ENCODE data around the gene SLC5A4.
"Not testable (repeated sequence)": the region's sequence is repeated elsewhere in the genome, so short reads cannot be mapped to it uniquely, and the experiment has no call there.

Gene SLC5A4

DNA sequence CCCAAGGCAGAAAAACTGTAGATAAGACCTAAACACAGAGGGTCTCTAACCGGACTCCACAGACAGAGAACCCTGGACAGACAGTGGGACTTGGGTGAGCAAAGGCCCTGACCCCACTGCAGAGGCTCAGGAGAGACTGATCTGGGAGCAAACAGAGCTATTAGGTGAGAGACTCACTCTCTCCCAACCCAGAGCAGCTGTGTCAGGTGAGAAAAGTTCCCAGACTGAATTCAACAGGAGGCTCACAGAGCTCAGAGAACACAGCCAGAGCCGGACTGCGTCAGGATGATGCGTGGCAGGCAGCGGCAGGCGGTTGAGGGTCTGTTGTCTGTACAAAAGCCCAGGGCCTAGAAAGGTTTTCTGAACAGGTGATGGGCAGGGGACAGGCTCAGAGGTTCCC, 55.8 kb downstream of the SLC5A4 start:
- H3K9me3 ChIP-seq (ENCODE audit: control insufficient read depth, insufficient read depth, low read depth, low read length): no peaks in the 10 kb centered on the region

DNA sequence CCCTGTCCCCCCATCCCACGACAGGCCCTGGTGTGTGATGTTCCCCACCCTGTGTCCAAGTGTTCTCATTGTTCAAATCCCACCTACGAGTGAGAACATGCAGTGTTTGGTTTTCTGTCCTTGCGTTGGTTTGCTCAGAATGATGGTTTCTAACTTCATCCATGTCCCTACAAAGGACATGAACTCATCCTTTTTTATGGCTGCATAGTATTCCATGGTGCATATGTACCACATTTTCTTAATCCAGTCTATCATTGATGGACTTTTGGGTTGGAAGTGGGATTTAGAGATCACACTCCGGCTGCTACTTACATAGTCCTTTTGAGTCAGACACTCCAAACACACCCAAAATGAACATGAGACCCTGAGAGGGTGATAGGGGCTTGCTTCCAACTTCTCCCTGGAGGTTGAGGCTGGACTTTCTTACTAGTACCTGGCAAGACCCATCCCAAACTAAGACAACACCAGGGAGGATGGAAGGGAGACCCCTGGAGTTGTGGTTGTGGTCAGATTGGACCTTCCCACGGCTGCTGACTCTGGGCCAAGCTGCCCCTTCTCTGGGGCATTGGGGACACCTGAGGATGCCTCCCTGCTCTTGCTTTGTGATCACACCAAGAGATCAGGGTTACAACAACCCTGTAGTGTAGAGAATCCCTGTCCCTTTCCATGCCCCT, 57.5 kb downstream of the SLC5A4 start:
- H3K9ac ChIP-seq (ENCODE audit: low read length); H3K4me3 ChIP-seq (ENCODE audit: low read depth, low read length); H3K9me3 ChIP-seq (ENCODE audit: control insufficient read depth, insufficient read depth, low read depth, low read length); H3K4me1 ChIP-seq (ENCODE audit: control insufficient read depth, insufficient read depth, low read length); H3K36me3 ChIP-seq (ENCODE audit: control insufficient read depth, insufficient read depth, low read length); H3K27ac ChIP-seq (ENCODE audit: low read depth, low read length): not testable (repeated sequence)
- H3K27me3 ChIP-seq (ENCODE audit: control insufficient read depth, insufficient read depth, low read length): peaks cover 17% of the 10 kb centered on the region

More for the DNA sequence above, 55.8 kb downstream of the SLC5A4 start:
- no peak overlapping the region for H3K9ac ChIP-seq (ENCODE audit: low read length)
- H3K4me3 ChIP-seq (ENCODE audit: low read depth, low read length): no peak overlapping the region
- no peaks in the 10 kb centered on the region; the same call in 1 of the 2 replicates for H3K4me1 ChIP-seq (ENCODE audit: control insufficient read depth, insufficient read depth, low read length)
- no peaks in the 10 kb centered on the region for H3K36me3 ChIP-seq (ENCODE audit: control insufficient read depth, insufficient read depth, low read length)
- peaks cover 34% of the 10 kb centered on the region for H3K27me3 ChIP-seq (ENCODE audit: control insufficient read depth, insufficient read depth, low read length)
- H3K27ac ChIP-seq (ENCODE audit: low read depth, low read length): no peak overlapping the region

DNA sequence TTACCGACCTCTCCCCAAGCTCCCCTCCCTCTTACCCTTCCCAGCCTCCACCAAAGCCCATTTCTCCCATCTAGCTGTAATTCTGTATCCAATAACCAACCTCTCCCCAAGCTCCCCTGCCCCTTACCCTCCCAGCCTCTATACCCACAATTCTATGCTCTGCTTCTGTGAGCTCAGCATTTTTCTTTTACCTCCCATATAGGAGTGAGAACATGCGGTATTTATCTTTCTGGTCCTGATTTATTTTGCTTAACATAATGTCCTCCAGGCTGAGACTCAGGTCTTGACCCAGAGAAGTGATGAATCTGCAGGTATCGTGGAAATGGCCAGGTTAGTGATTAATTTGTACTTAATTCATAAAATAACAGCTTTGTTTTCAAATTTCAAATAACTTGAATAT, 59.2 kb downstream of the SLC5A4 start:
- not testable (repeated sequence) for H3K9ac ChIP-seq (ENCODE audit: low read length); H3K27ac ChIP-seq (ENCODE audit: low read depth, low read length); H3K36me3 ChIP-seq (ENCODE audit: control insufficient read depth, insufficient read depth, low read length); H3K9me3 ChIP-seq (ENCODE audit: control insufficient read depth, insufficient read depth, low read depth, low read length); H3K4me1 ChIP-seq (ENCODE audit: control insufficient read depth, insufficient read depth, low read length); H3K4me3 ChIP-seq (ENCODE audit: low read depth, low read length); H3K27me3 ChIP-seq (ENCODE audit: control insufficient read depth, insufficient read depth, low read length)

DNA sequence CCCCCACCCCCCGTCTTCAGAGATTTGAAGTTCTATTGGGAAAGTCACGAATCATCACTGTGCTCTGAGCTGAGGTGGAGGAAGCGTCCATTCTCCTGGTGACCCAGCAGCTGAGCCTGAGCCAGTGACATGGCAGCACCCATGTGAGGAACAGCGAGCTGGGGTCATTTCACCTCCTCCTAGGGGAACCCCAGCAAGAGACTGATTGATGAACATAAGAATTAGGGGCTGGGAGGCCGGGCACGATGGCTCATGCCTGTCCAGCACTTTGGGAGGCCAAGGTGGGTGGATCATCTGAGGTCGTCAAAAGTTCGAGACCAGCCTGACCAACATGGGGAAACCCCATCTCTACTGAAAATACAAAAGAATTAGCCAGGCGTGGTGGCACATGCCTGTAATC, 61.8 kb downstream of the SLC5A4 start:
- H3K4me1 ChIP-seq (ENCODE audit: control insufficient read depth, insufficient read depth, low read length); H3K36me3 ChIP-seq (ENCODE audit: control insufficient read depth, insufficient read depth, low read length); H3K4me3 ChIP-seq (ENCODE audit: low read depth, low read length); H3K9ac ChIP-seq (ENCODE audit: low read length); H3K9me3 ChIP-seq (ENCODE audit: control insufficient read depth, insufficient read depth, low read depth, low read length); H3K27ac ChIP-seq (ENCODE audit: low read depth, low read length); H3K27me3 ChIP-seq (ENCODE audit: control insufficient read depth, insufficient read depth, low read length): not testable (repeated sequence)

DNA sequence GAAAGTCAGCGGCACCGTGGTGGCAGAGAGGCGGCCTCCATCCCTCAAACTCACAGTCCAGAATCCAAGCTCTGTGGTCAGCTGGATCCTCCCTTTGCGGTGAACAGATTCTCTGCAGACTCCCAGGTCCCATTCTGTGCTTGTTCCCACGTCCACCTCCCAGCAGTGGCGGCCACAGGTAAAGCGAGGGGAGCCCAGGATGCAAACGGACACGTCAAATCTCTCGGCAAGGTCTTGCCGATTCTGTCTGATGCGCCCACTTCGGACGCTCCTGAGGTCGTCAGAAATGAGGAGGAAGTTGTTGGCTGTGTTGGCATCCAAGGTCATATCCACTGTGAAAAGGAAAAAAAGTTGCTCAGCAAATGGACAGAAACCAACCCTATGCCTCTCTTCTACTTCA, 64.1 kb downstream of the SLC5A4 start:
- not testable (repeated sequence) for H3K9me3 ChIP-seq (ENCODE audit: control insufficient read depth, insufficient read depth, low read depth, low read length); H3K4me1 ChIP-seq (ENCODE audit: control insufficient read depth, insufficient read depth, low read length); H3K27me3 ChIP-seq (ENCODE audit: control insufficient read depth, insufficient read depth, low read length); H3K36me3 ChIP-seq (ENCODE audit: control insufficient read depth, insufficient read depth, low read length); H3K9ac ChIP-seq (ENCODE audit: low read length); H3K4me3 ChIP-seq (ENCODE audit: low read depth, low read length); H3K27ac ChIP-seq (ENCODE audit: low read depth, low read length)

- H3K4me3 ChIP-seq (ENCODE audit: low read depth, low read length): no peak overlapping the region
- no peaks in the 10 kb centered on the region for H3K9me3 ChIP-seq (ENCODE audit: control insufficient read depth, insufficient read depth, low read depth, low read length)
- H3K9ac ChIP-seq (ENCODE audit: low read length): no peak overlapping the region
- H3K4me1 ChIP-seq (ENCODE audit: control insufficient read depth, insufficient read depth, low read length): no peaks in the 10 kb centered on the region
- peaks cover 21% of the 10 kb centered on the region; the same call in 1 of the 2 replicates for H3K27me3 ChIP-seq (ENCODE audit: control insufficient read depth, insufficient read depth, low read length)
- H3K36me3 ChIP-seq (ENCODE audit: control insufficient read depth, insufficient read depth, low read length): no peaks in the 10 kb centered on the region
- H3K27ac ChIP-seq (ENCODE audit: low read depth, low read length): no peak overlapping the region
These were observed 69.3 kb downstream of the SLC5A4 start for GRCh38 chr22:32185821-32186220.

DNA sequence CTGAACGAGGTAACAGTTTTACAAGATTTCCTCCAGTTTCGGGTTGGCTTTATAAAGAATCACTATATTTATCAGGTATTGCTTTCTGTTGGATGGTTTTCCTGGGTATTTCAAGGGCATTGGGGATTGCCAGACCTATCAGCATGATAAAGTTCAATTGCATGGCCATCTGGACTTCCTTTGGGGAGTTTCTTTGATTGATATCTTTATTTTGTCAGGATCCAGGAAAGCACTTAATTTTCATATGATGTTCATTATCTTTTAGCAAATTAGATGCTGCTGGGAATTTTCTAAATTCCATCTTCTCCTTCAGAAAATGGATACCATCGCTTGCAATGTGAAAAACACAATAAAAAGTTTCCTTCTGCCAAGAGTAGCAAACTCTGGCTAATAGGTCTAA, 71.5 kb downstream of the SLC5A4 start:
- Histone ChIP-seq H3K36me3 (ENCODE audit: control insufficient read depth, insufficient read depth, low read length) (no peaks in the 10 kb centered on the region), H3K4me3 (ENCODE audit: low read depth, low read length) (no peak overlapping the region), H3K27me3 (ENCODE audit: control insufficient read depth, insufficient read depth, low read length) (peaks cover 40% of the 10 kb centered on the region), H3K4me1 (ENCODE audit: control insufficient read depth, insufficient read depth, low read length) (no peaks in the 10 kb centered on the region), H3K9ac (ENCODE audit: low read length) (no peak overlapping the region), H3K9me3 (ENCODE audit: control insufficient read depth, insufficient read depth, low read depth, low read length) (no peaks in the 10 kb centered on the region), H3K27ac (ENCODE audit: low read depth, low read length) (no peak overlapping the region)

DNA sequence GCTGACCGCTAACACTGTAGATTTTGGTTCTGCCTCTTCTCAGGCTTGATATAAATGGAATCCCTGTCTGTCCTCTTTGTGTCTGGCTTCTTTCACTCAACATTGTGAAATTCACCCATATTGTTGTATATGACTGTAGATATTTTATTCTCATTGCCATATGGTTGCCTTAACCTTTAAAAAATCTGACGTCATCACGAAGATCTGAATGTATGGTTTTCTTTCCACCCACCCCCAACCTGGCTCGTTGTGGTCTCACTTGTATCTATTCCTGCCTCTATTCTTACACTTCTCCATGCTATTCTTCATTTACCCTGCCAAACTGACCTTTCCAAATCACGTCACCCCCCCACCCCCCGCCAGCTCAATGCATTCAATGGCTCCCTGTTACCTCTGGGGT, 74.1 kb downstream of the SLC5A4 start:
- H3K27me3 ChIP-seq (ENCODE audit: control insufficient read depth, insufficient read depth, low read length): peaks cover 54% of the 10 kb centered on the region
- H3K9ac ChIP-seq (ENCODE audit: low read length): no peak overlapping the region
- no peak overlapping the region for H3K4me3 ChIP-seq (ENCODE audit: low read depth, low read length)

DNA sequence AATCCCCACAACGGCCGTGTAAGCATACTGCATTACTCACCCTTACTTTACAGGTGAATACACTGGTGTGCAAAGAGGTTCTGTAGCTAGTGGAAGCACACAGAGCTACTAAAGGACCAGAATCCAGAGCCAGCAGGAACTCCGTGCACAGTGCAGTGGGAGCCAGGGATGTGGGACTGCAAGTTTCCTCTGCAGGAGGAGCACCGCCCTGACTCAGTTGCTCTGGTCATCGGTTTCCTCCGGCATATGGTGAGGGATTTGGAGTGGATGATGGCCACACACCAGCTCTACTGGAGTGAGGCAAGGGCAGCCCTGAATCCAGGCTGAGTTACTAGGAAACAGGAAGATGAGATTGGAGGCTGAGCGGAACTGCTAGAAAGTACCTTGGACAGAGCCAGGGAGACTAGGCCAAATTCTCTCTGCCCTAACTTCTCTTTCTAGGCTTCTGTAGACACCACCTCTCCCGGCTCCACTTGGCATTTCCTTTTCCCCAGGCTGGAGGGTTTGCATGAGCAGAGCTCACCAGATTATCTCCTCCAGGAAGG, 77.9 kb downstream of the SLC5A4 start:
- Histone ChIP-seq H3K27me3 (ENCODE audit: control insufficient read depth, insufficient read depth, low read length) (peaks cover 81% of the 10 kb centered on the region), H3K9ac (ENCODE audit: low read length) (no peak overlapping the region), H3K4me1 (ENCODE audit: control insufficient read depth, insufficient read depth, low read length) (peaks cover 9% of the 10 kb centered on the region), H3K36me3 (ENCODE audit: control insufficient read depth, insufficient read depth, low read length) (no peaks in the 10 kb centered on the region), H3K4me3 (ENCODE audit: low read depth, low read length) (no peak overlapping the region), H3K9me3 (ENCODE audit: control insufficient read depth, insufficient read depth, low read depth, low read length) (no peaks in the 10 kb centered on the region), H3K27ac (ENCODE audit: low read depth, low read length) (no peak overlapping the region)

More for the DNA sequence above, 74.1 kb downstream of the SLC5A4 start:
- H3K36me3 ChIP-seq (ENCODE audit: control insufficient read depth, insufficient read depth, low read length): no peaks in the 10 kb centered on the region
- H3K27ac ChIP-seq (ENCODE audit: low read depth, low read length): no peak overlapping the region
- no peaks in the 10 kb centered on the region for H3K9me3 ChIP-seq (ENCODE audit: control insufficient read depth, insufficient read depth, low read depth, low read length)
- peaks cover 2% of the 10 kb centered on the region; the same call in 1 of the 2 replicates for H3K4me1 ChIP-seq (ENCODE audit: control insufficient read depth, insufficient read depth, low read length)

GRCh38 chr22:32175683-32176644, 79.2 kb downstream of the SLC5A4 start:
- Histone ChIP-seq H3K36me3 (ENCODE audit: control insufficient read depth, insufficient read depth, low read length) (no peaks in the 10 kb centered on the region), H3K4me1 (ENCODE audit: control insufficient read depth, insufficient read depth, low read length) (peaks cover 9% of the 10 kb centered on the region), H3K9me3 (ENCODE audit: control insufficient read depth, insufficient read depth, low read depth, low read length) (no peaks in the 10 kb centered on the region), H3K4me3 (ENCODE audit: low read depth, low read length) (peak overlapping the region; percentile 53), H3K27me3 (ENCODE audit: control insufficient read depth, insufficient read depth, low read length) (peaks cover 69% of the 10 kb centered on the region), H3K27ac (ENCODE audit: low read depth, low read length) (no peak overlapping the region), H3K9ac (ENCODE audit: low read length) (no peak overlapping the region)

DNA sequence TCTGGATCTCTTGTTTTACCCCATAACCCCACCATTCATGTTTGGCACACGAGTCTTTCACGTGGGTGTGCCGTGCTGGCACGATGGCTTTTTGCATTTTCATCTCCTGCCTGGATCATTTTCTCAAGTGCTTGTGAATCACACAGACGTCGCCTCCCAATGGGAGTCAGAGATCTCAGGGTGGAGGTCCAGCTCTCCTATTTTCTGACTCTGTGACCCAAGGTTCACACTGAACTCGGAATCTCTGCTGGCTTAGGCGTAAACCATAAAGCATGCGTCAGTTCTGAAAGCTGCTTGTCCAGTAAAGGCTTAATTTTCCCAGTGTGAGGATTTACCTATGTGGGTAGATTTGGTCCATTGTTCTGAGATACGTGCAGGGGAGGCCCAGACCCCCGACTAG, 80.0 kb downstream of the SLC5A4 start:
- no peaks in the 10 kb centered on the region for H3K36me3 ChIP-seq (ENCODE audit: control insufficient read depth, insufficient read depth, low read length)
- H3K27ac ChIP-seq (ENCODE audit: low read depth, low read length): no peak overlapping the region
- H3K9me3 ChIP-seq (ENCODE audit: control insufficient read depth, insufficient read depth, low read depth, low read length): no peaks in the 10 kb centered on the region
- peaks cover 61% of the 10 kb centered on the region for H3K27me3 ChIP-seq (ENCODE audit: control insufficient read depth, insufficient read depth, low read length)
- H3K4me3 ChIP-seq (ENCODE audit: low read depth, low read length): 0 out of 2 replicates have a peak overlapping the region, but pooled peaks have one; percentile 53
- no peak overlapping the region for H3K9ac ChIP-seq (ENCODE audit: low read length)
- peaks cover 9% of the 10 kb centered on the region for H3K4me1 ChIP-seq (ENCODE audit: control insufficient read depth, insufficient read depth, low read length)

Data from HUES6 (cell line).